Type B pancreatic cell (in vitro differentiated cells): ENCODE data around the gene FRK. TPM values are rescaled to one million over a fixed set of nuclear protein-coding genes. Genes with fewer than 3 reads are reported as not detected.

ENCODE experiments used
- DNase-seq: peaks from one replicate; pipeline ENCODE4 v3.0.0; 2021; ENCODE audit warnings: mixed read lengths; ENCODE audit not compliant: unreplicated experiment; ENCODE audit errors: extremely low spot score
- H3K27ac Mint-ChIP-seq: 2 replicates; pipeline ENCODE4 v1.8.0; 2021; ENCODE audit warnings: mild to moderate bottlenecking, mixed read lengths
- H3K27me3 Mint-ChIP-seq: 2 replicates; pipeline ENCODE4 v1.8.0; 2021; ENCODE audit warnings: mixed read lengths
- H3K36me3 Mint-ChIP-seq: 2 replicates; pipeline ENCODE4 v1.8.0; 2021; ENCODE audit warnings: mixed read lengths
- H3K4me1 Mint-ChIP-seq: one replicate; pipeline ENCODE4 v1.8.0; 2021; ENCODE audit warnings: mixed read lengths; ENCODE audit not compliant: unreplicated experiment
- H3K4me3 Mint-ChIP-seq: 2 replicates; pipeline ENCODE4 v1.8.0; 2021; ENCODE audit warnings: mild to moderate bottlenecking, mixed read lengths
- H3K9me3 Mint-ChIP-seq: 2 replicates; pipeline ENCODE4 v1.8.0; 2021; ENCODE audit warnings: mixed read lengths
- total RNA-seq: library from RNA; stranded (reverse); gene quantifications from 2 replicates; pipeline ENCODE4 v1.2.1, GENCODE V29; 2021; ENCODE audit warnings: low replicate concordance
- TF ChIP-seq, protein P1 (sequence below): fragments of 200-600 bp; sonication (generic); conservative IDR thresholded peaks from 2 replicates; pipeline ENCODE4 v1.5.0; 2021; ENCODE audit warnings: antibody characterized with exemption, mild to moderate bottlenecking

The FRK gene
- total RNA-seq, 1 donor from 2014 or later: 6.2 TPM

DNA sequence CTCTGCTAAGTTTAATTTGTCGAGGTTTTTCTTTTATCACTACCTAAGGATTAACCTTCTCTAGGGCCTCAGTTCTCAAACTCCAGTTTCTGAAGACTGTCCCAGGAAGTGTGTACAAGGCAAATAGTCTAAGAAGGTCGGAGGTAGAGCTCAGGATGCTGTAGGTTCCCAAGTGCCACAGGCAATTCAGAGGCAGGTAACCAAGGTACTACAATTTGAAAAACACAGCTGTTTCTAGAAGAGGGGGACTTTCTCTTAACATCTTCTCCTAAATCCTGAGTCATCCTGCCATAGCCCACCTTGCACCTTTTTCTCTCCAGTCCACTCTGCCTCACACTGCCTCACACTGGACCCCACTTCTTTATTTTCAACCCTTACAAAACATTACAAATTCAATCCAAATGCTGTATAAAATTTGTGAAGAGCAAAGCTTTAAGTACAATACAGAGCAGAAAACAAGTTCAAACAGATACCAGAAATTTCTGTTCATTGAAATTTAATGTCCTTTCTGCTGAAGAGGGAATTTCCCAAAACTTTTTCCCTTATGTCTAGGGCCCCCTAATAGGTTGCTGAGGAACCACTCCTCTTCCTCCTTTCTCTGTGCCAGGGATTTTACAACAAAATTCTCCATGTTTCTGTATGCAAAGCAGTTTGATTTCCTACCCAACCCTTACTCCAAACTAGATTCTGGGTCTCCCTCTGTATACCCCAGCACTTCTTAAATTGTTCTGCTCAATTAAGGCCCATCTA lies 43.0 kb downstream of the FRK start:
- peaks cover 16% of the 10 kb centered on the region for H3K4me1 Mint-ChIP-seq
- TF ChIP-seq, protein P1, sequence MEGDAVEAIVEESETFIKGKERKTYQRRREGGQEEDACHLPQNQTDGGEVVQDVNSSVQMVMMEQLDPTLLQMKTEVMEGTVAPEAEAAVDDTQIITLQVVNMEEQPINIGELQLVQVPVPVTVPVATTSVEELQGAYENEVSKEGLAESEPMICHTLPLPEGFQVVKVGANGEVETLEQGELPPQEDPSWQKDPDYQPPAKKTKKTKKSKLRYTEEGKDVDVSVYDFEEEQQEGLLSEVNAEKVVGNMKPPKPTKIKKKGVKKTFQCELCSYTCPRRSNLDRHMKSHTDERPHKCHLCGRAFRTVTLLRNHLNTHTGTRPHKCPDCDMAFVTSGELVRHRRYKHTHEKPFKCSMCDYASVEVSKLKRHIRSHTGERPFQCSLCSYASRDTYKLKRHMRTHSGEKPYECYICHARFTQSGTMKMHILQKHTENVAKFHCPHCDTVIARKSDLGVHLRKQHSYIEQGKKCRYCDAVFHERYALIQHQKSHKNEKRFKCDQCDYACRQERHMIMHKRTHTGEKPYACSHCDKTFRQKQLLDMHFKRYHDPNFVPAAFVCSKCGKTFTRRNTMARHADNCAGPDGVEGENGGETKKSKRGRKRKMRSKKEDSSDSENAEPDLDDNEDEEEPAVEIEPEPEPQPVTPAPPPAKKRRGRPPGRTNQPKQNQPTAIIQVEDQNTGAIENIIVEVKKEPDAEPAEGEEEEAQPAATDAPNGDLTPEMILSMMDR: no peak
- DNase-seq: no peak
- peak overlapping the region; percentile 46 for H3K27ac Mint-ChIP-seq
- no peaks in the 10 kb centered on the region for H3K9me3 Mint-ChIP-seq
- H3K4me3 Mint-ChIP-seq: peak overlapping the region; percentile 64
- peaks cover 7% of the 10 kb centered on the region for H3K36me3 Mint-ChIP-seq
- H3K27me3 Mint-ChIP-seq: no peaks in the 10 kb centered on the region

DNA sequence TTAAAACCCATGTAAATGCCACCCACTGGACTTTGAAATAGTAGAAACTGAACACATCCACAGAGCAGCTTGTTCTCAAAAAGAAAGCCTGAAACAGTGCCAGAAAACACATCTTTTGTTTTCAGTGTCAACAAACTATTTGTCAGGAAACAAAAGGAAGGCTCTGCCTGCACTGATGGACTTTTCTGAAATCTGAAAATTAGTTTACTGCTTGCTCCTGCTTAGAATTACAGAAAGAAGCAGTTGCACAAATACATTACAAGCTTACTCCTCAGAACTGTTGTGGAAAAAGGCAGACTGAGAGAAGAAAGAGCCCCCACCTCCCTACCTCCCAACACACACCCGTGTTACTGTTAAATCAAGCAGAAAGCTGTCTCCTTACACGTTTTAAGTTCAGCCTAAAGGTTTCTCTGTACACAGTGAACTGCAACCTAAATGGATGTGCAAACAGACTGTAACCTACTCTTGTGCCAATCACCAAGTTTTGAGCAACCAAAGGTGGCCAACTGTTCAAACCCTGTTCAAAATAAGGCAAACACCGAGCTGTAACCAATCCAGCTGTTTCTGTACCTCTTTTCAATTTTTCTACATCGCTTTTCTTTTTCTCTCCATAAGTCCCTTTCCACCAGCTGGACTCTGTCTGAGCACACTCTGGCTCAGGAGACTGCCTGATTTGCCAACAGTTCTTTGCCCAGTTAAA lies 43.7 kb downstream of the FRK start:
- Mint-ChIP-seq H3K36me3 (peaks cover 7% of the 10 kb centered on the region), H3K27me3 (no peaks in the 10 kb centered on the region), H3K4me3 (peak overlapping the region; percentile 64), H3K4me1 (peaks cover 21% of the 10 kb centered on the region), H3K9me3 (no peaks in the 10 kb centered on the region), H3K27ac (peak overlapping the region; percentile 46)
- TF ChIP-seq, protein P1: no peak
- DNase-seq: no peak

DNA sequence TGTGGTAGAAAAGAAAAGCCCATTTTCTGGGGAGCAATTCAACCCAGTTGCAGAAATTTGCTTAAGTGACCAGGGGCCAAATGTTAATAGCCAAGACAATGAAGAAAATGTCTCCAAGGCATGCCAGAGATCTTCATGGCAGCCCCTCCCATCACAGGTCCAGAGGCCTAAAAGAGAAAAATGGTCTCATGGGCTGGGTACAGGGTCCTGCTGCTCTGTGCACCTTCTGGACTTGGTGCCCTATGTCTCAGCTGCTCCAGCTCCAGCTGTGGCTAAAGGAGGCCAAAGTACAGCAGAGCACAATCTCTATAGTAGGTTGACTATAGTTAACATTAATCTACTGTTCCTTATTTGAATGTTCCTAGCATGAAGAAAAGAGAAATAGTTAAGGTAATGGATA lies 44.7 kb downstream of the FRK start:
- H3K36me3 Mint-ChIP-seq: peaks cover 7% of the 10 kb centered on the region
- DNase-seq: no peak
- H3K4me3 Mint-ChIP-seq: no peak overlapping the region
- H3K27ac Mint-ChIP-seq: no peak overlapping the region
- H3K27me3 Mint-ChIP-seq: no peaks in the 10 kb centered on the region
- H3K4me1 Mint-ChIP-seq: peaks cover 22% of the 10 kb centered on the region
- TF ChIP-seq, protein P1: no peak
- no peaks in the 10 kb centered on the region for H3K9me3 Mint-ChIP-seq

DNA sequence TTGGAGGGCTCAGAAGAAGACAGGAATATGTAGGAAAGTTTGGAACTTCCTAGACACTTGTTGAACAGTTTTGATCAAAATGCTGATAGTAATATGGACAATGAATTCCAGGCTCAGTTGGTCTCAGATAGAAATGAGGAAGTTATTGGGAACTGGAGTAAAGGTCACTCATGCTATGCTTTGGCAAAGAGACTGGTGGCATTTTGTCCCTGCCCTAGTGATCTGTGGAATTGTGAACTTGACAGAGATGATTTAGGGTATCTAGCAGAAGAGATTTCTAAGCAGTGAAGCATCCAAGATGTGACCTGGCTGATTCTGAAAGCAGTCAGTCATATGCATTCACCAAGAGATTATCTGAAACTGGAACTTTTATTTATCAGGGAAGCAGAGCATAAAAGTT lies 45.1 kb downstream of the FRK start:
- H3K4me1 Mint-ChIP-seq: peaks cover 25% of the 10 kb centered on the region

DNA sequence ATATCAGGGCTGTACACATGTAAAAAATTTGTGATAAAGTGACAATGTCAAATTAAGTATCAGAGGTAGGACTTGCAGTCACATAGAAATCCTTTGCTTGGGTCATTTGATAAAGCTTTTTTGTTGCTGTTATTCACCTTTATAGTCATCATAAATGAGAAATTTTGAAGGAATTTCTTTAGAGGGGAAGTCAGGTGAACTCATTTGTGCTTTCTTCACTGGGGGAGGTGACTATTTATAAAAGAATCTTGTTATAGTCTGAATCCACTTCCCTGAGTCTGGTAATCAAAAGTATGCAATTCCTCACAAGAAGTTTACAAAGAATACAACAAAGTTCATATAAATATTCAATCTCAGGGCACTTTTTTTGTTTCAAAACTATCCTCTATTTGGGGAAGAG lies 47.7 kb downstream of the FRK start:
- Mint-ChIP-seq H3K36me3 (peaks cover 7% of the 10 kb centered on the region), H3K4me1 (peaks cover 32% of the 10 kb centered on the region), H3K27ac (no peak overlapping the region), H3K9me3 (no peaks in the 10 kb centered on the region), H3K27me3 (no peaks in the 10 kb centered on the region), H3K4me3 (no peak overlapping the region)
- no peak for DNase-seq
- TF ChIP-seq, protein P1: no peak

More for the DNA sequence above, 45.1 kb downstream of the FRK start:
- Mint-ChIP-seq H3K27ac (no peak overlapping the region), H3K36me3 (peaks cover 7% of the 10 kb centered on the region), H3K9me3 (no peaks in the 10 kb centered on the region), H3K4me3 (no peak overlapping the region), H3K27me3 (no peaks in the 10 kb centered on the region)
- TF ChIP-seq, protein P1: no peak
- no peak for DNase-seq
